ENCODE measurements around the gene GATAD2A. TPM values are rescaled to one million over a fixed set of nuclear protein-coding genes. Genes with fewer than 3 reads are reported as not detected.

The GATAD2A gene
- total and polyA plus RNA-seq, 7 donors = 18.5 to 65.9 (median 43.4) TPM

DNA sequence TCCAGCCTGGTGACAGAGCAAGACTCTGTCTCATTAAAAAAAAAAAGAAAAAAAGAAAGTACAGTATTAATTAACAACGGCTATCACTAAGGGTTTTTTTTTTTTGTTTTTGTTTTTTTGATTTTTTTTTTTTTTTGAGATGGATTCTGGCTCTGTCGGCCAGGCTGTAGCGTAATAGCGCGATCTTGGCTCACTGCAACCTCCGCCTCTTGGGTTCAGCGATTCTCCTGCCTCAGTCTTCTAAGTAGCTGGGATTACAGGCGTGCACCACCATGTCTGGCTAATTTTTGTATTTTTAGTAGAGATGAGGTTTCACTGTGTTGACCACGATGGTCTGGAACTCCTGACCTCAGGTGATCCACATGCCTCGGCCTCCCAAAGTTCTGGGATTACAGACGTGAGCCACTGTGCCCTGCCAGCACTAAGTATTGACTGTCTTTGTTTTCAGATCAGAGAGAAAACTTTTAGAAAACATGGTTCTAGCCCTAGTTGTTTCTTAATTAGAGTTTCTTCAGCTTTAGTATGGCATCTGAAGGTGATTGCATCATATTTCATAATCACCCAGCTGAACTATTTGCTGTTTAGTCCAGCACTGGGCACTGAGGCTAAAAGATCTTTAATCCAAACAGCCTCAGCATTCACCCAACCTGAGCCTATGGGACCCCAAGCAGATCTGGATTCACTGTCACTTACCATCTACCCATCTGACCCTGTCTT, 2.7 kb upstream of the GATAD2A start:
- peak overlapping the region; percentile 93 for H3K27ac ChIP-seq
- no peak for DNase-seq
- no peaks in the 10 kb centered on the region for H3K27me3 ChIP-seq (ENCODE audit: insufficient read depth in 3 of 3, low read length in 2 of 3)
- H3K36me3 ChIP-seq (ENCODE audit: insufficient read depth in 1 of 2, low read depth in 1 of 2) = no peaks in the 10 kb centered on the region
- intact Hi-C loops (cut with DNase I) = no loop called here
- no peaks in the 10 kb centered on the region for H3K9me3 ChIP-seq
- ATAC-seq = no peak
- WGBS, 3 donors = 70 to 84% (median 71%) methylated on average over 11 of the region's 11 CpGs
- TF ChIP-seq CTCF (IDR thresholded peaks at IDR 0.05) = no peak
- H3K4me1 ChIP-seq = peaks cover 46% of the 10 kb centered on the region
- no peak overlapping the region for H3K4me3 ChIP-seq

DNA sequence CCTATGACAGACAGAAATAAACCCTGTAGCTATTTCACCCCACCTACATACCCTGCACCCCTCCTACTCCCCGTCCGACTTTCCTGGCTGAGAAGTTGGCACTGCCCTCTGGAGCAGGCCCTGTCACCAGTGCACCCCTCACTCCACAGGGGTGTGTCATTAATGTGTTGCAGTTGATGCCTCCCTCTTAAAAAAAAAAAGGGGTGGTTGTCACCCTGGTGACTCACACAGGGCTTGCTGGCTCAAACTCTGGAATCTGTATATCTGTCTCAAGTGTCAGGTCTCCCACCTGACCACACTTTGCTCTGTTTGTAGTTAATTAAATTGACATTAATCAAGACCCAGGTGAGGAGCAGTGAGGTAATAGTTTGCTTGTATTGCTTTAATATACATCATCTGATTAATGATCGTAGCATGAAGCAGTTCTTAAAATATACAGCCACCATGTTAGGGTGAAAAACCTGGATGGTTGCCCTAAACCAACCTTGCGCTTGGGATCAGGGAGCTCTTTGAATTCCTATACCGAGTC, 2.0 kb upstream of the GATAD2A start:
- 33 to 57% (median 41%) methylated on average over 5 of the region's 5 CpGs for WGBS, 3 donors
- no peak overlapping the region for H3K4me3 ChIP-seq
- intact Hi-C loops (cut with DNase I) = no loop called here
- peaks cover 48% of the 10 kb centered on the region for H3K4me1 ChIP-seq
- H3K36me3 ChIP-seq (ENCODE audit: insufficient read depth in 1 of 2, low read depth in 1 of 2) = no peaks in the 10 kb centered on the region
- H3K27me3 ChIP-seq (ENCODE audit: insufficient read depth in 3 of 3, low read length in 2 of 3) = no peaks in the 10 kb centered on the region
- H3K9me3 ChIP-seq = no peaks in the 10 kb centered on the region
- no peak for TF ChIP-seq CTCF (IDR thresholded peaks at IDR 0.05)
- DNase-seq (peak; percentile 30 to 64), ATAC-seq (peak; percentile 29 to 52 (median 48))
- H3K27ac ChIP-seq = peak overlapping the region; percentile 93

GRCh38 chr19:19405971-19406877, 749 bp downstream of the GATAD2A start:
- ATAC-seq (peak in 1 of 4 donors; percentile 15), DNase-seq (peak; percentile 62 to 72)
- Histone ChIP-seq H3K9me3 (no peaks in the 10 kb centered on the region), H3K36me3 (ENCODE audit: insufficient read depth in 1 of 2, low read depth in 1 of 2) (no peaks in the 10 kb centered on the region), H3K27ac (peak overlapping the region; percentile 93), H3K4me3 (peak overlapping the region; percentile 96), H3K4me1 (peaks cover 58% of the 10 kb centered on the region), H3K27me3 (ENCODE audit: insufficient read depth in 3 of 3, low read length in 2 of 3) (no peaks in the 10 kb centered on the region)
- intact Hi-C loops (cut with DNase I) = loop anchor here in 1 of 2 donors (2.0 to 5.0 kb wide), 2 partner anchors 39 to 57 kb away; no protein-coding TSS in a partner anchor
- no peak for TF ChIP-seq CTCF (IDR thresholded peaks at IDR 0.05)
- WGBS, 3 donors = 0 to 1% (median 1%) methylated on average over 30 to 87 of the region's 87 CpGs

- ATAC-seq = peak in 3 of 4 donors; percentile 31 to 32 (median 32)
- peak overlapping the region; percentile 93 for H3K27ac ChIP-seq
- H3K27me3 ChIP-seq (ENCODE audit: insufficient read depth in 3 of 3, low read length in 2 of 3) = no peaks in the 10 kb centered on the region
- DNase-seq = peak in 1 of 2 donors; percentile 65
- TF ChIP-seq CTCF (IDR thresholded peaks at IDR 0.05) = peak; percentile 34
- peaks cover 58% of the 10 kb centered on the region for H3K4me1 ChIP-seq
- H3K36me3 ChIP-seq (ENCODE audit: insufficient read depth in 1 of 2, low read depth in 1 of 2) = no peaks in the 10 kb centered on the region
- peak overlapping the region; percentile 96 for H3K4me3 ChIP-seq
- H3K9me3 ChIP-seq = no peaks in the 10 kb centered on the region
- 10 to 20% (median 12%) methylated on average over 12 of the region's 12 CpGs for WGBS, 3 donors
- intact Hi-C loops (cut with DNase I) = loop anchor here in 1 of 2 donors (5.0 kb wide), 1 partner anchor 40 kb away; no protein-coding TSS in a partner anchor
These were observed 1.6 kb downstream of the GATAD2A start for GRCh38 chr19:19406878-19407632.

Measured in psoas muscle (tissue), 8 donors.